Lower leg skin (tissue), 3 donors: ENCODE results near the gene LHFPL3.

Source experiments
- POLR2A ChIP-seq, 2 donors: fragments of 450-650 bp; IDR thresholded peaks; one replicate each; pipeline ENCODE4 v1.6.1; 2016 to 2017; ENCODE audit warnings: antibody characterized with exemption in 2 of 2, mild to moderate bottlenecking in 1 of 2, moderate library complexity in 1 of 2
- TF ChIP-seq, protein P1 (sequence below), 3 donors: fragments of 450-650 bp; IDR thresholded peaks; one replicate each; pipeline ENCODE4 v1.5.1; 2016; ENCODE audit warnings: antibody characterized with exemption in 3 of 3, mild to moderate bottlenecking in 3 of 3, moderate library complexity in 2 of 3

DNA sequence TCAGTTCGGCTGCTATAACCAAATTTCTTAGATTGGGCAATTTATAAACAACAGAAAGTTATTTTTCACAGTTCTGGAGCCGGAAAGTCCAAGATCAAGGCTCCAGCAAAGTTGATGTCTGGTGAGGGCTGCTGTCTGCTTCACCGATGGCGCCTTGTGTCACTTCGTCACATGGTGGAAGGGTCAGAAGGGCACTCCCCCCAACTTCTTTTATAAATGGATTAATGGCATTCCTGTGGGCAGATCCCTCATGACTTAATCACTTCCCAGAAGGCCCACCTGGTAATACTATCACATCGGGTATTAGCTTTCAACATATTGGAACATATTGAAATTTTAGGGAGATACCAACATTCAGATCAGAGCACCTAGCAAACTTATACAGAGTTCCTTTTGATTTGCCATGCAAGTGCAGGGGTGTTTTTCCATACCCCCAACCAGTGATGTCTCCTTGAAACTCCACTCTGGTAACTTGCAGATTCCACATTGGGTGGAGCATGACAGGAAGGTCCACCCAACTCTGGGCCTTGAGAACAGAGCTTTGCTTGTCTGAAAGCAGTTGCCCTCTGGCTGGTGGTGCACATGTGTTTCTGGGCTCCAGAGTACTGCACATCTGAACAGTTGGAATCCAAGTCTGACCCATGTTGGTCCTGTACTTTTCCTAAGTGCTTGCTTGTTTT lies 600.5 kb downstream of the LHFPL3 start:
- TF ChIP-seq, protein P1, sequence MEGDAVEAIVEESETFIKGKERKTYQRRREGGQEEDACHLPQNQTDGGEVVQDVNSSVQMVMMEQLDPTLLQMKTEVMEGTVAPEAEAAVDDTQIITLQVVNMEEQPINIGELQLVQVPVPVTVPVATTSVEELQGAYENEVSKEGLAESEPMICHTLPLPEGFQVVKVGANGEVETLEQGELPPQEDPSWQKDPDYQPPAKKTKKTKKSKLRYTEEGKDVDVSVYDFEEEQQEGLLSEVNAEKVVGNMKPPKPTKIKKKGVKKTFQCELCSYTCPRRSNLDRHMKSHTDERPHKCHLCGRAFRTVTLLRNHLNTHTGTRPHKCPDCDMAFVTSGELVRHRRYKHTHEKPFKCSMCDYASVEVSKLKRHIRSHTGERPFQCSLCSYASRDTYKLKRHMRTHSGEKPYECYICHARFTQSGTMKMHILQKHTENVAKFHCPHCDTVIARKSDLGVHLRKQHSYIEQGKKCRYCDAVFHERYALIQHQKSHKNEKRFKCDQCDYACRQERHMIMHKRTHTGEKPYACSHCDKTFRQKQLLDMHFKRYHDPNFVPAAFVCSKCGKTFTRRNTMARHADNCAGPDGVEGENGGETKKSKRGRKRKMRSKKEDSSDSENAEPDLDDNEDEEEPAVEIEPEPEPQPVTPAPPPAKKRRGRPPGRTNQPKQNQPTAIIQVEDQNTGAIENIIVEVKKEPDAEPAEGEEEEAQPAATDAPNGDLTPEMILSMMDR (IDR thresholded peaks at IDR 0.05): no peak
- TF ChIP-seq POLR2A (IDR thresholded peaks at IDR 0.05): no peak
